GM19351 (cell line): ENCODE data around the gene PLCXD3.

Experiments
- ATAC-seq: cut with Tn5 transposase; IDR thresholded peaks from one replicate; pipeline ENCODE4 v1.9.1; 2021; ENCODE audit warnings: mild to moderate bottlenecking, moderate library complexity; ENCODE audit not compliant: unreplicated experiment

PLCXD3 gene

GRCh38 chr5:41510176-41510831, at the start of gene PLCXD3:
Gene PLCXD3, minus strand, starts transcription at chr5:41510601. Its CDS starts 75 bp downstream, at chr5:41510526.
- no peak for ATAC-seq

GRCh38 chr5:41559184-41559583, 48.8 kb upstream of the PLCXD3 start:
- no peak for ATAC-seq

- ATAC-seq: no peak
Measured at GRCh38 chr5:41558295-41558694, 47.9 kb upstream of the PLCXD3 start.

GRCh38 chr5:41547991-41548390, 37.6 kb upstream of the PLCXD3 start:
- no peak for ATAC-seq

- no peak for ATAC-seq
Measured at GRCh38 chr5:41542183-41542582, 31.8 kb upstream of the PLCXD3 start.

- no peak for ATAC-seq
Measured at GRCh38 chr5:41539454-41539853, 29.1 kb upstream of the PLCXD3 start.

- no peak for ATAC-seq
Measured at GRCh38 chr5:41537581-41537980, 27.2 kb upstream of the PLCXD3 start.

GRCh38 chr5:41532485-41532884, 22.1 kb upstream of the PLCXD3 start:
- no peak for ATAC-seq

GRCh38 chr5:41527201-41527779, 16.9 kb upstream of the PLCXD3 start:
- ATAC-seq: no peak

- ATAC-seq: no peak
Measured at GRCh38 chr5:41526699-41527098, 16.3 kb upstream of the PLCXD3 start.

GRCh38 chr5:41524174-41524573, 13.8 kb upstream of the PLCXD3 start:
- no peak for ATAC-seq

GRCh38 chr5:41522193-41522786, 11.9 kb upstream of the PLCXD3 start:
- ATAC-seq: no peak

GRCh38 chr5:41519801-41520200, 9.4 kb upstream of the PLCXD3 start:
- ATAC-seq: no peak

- ATAC-seq: no peak
Measured at GRCh38 chr5:41517909-41518308, 7.5 kb upstream of the PLCXD3 start.

GRCh38 chr5:41511241-41511640, 840 bp upstream of the PLCXD3 start:
- no peak for ATAC-seq

GRCh38 chr5:41509399-41510175, 814 bp downstream of the PLCXD3 start:
- no peak for ATAC-seq

GRCh38 chr5:41508696-41509398, 1.6 kb downstream of the PLCXD3 start:
- ATAC-seq: no peak

GRCh38 chr5:41508186-41508585, 2.2 kb downstream of the PLCXD3 start:
- ATAC-seq: no peak

- ATAC-seq: no peak
Measured at GRCh38 chr5:41507501-41507900, 2.9 kb downstream of the PLCXD3 start.

- no peak for ATAC-seq
Measured at GRCh38 chr5:41503860-41504259, 6.5 kb downstream of the PLCXD3 start.

GRCh38 chr5:41503310-41503709, 7.1 kb downstream of the PLCXD3 start:
- no peak for ATAC-seq
